Breast epithelium (tissue), 3 donors: ENCODE measurements around the gene PLA2G2F.

ENCODE experiments used
- CTCF ChIP-seq, 3 donors: fragments of 450-650 bp; IDR thresholded peaks; one replicate each; pipeline ENCODE4 v1.5.1; 2016 to 2017; ENCODE audit warnings: antibody characterized with exemption in 3 of 3, mild to moderate bottlenecking in 3 of 3, moderate library complexity in 3 of 3
- POLR2A ChIP-seq: fragments of 450-650 bp; IDR thresholded peaks from one replicate; pipeline ENCODE4 v1.6.1; 2016; ENCODE audit warnings: antibody characterized with exemption, mild to moderate bottlenecking, moderate library complexity
- POLR2AphosphoS5 ChIP-seq, 3 donors: sonication (generic); formaldehyde crosslinking; IDR thresholded peaks; one replicate each; pipeline ENCODE4 v1.6.1; 2017; ENCODE audit warnings: antibody characterized with exemption in 3 of 3

- TF ChIP-seq CTCF (IDR thresholded peaks at IDR 0.05) (no peak), POLR2A (no peak), POLR2AphosphoS5 (IDR thresholded peaks at IDR 0.05) (no peak)
Measured at GRCh38 chr1:20115916-20116315, 23.2 kb upstream of the PLA2G2F start.
